GM23338 (cell line): Measurements from ENCODE around the gene APIP. TPM values are rescaled to one million over a fixed set of nuclear protein-coding genes. Genes with fewer than 3 reads are reported as not detected.
"Not testable (repeated sequence)": the region's sequence is repeated elsewhere in the genome, so short reads cannot be mapped to it uniquely, and the experiment has no call there.

ENCODE experiments used
- ATAC-seq: fragments of 200-7000 bp; cut with Tn5 transposase; 3 replicates; pipeline ENCODE4 v1.9.1; 2020
- DNase-seq: peaks from one replicate; pipeline ENCODE4 v3.0.0-alpha.2; 2015; ENCODE audit warnings: low spot score
- H2AFZ ChIP-seq: fragments of 200-600 bp; sonication (generic); 2 replicates; pipeline ENCODE4 v1.8.0; 2016; ENCODE audit warnings: antibody characterized with exemption, mild to moderate bottlenecking, moderate library complexity
- H3F3A ChIP-seq: fragments of 200-600 bp; sonication (generic); replicated peaks from 2 replicates; pipeline ENCODE4 v1.8.0; 2017; ENCODE audit warnings: antibody characterized with exemption, mixed run types, low read depth
- H3K27ac ChIP-seq: fragments of 200-600 bp; sonication (generic); 2 replicates; pipeline ENCODE4 v1.6.1; 2016; ENCODE audit warnings: low read depth
- H3K27me3 ChIP-seq: fragments of 200-600 bp; sonication (generic); 2 replicates; pipeline ENCODE4 v1.8.0; 2016; ENCODE audit warnings: mild to moderate bottlenecking, mixed run types, moderate library complexity; ENCODE audit not compliant: insufficient read depth
- H3K36me3 ChIP-seq: fragments of 200-600 bp; sonication (generic); 2 replicates; pipeline ENCODE4 v1.8.0; 2016; ENCODE audit warnings: mild to moderate bottlenecking; ENCODE audit not compliant: insufficient read depth
- H3K4me1 ChIP-seq: fragments of 200-600 bp; sonication (generic); 2 replicates; pipeline ENCODE4 v1.8.0; 2016; ENCODE audit warnings: mild to moderate bottlenecking, moderate library complexity; ENCODE audit not compliant: insufficient read depth
- H3K4me2 ChIP-seq: fragments of 200-600 bp; sonication (generic); 2 replicates; pipeline ENCODE4 v1.7.1; 2017; ENCODE audit warnings: mixed run types
- H3K4me3 ChIP-seq: fragments of 200-600 bp; sonication (generic); 2 replicates; pipeline ENCODE4 v1.6.1; 2016; ENCODE audit warnings: mixed run types
- H3K79me2 ChIP-seq: fragments of 200-600 bp; sonication (generic); replicated peaks from 2 replicates; pipeline ENCODE4 v1.8.0; 2017; ENCODE audit warnings: mild to moderate bottlenecking; ENCODE audit not compliant: insufficient read depth
- H3K9me2 ChIP-seq: fragments of 200-600 bp; sonication (generic); 2 replicates; pipeline ENCODE4 v1.8.0; 2017; ENCODE audit not compliant: insufficient read depth
- H4K20me1 ChIP-seq: fragments of 200-600 bp; sonication (generic); replicated peaks from 2 replicates; pipeline ENCODE4 v1.8.0; 2017; ENCODE audit warnings: mild to moderate bottlenecking; ENCODE audit not compliant: insufficient read depth
- H3K27ac Mint-ChIP-seq: 2 replicates; pipeline ENCODE4 v1.8.0; 2020; ENCODE audit warnings: inconsistent platforms, mild to moderate bottlenecking, moderate library complexity, mixed read lengths
- H3K27me3 Mint-ChIP-seq: 3 replicates; pipeline ENCODE4 v1.8.0; 2022; ENCODE audit warnings: low read depth, mild to moderate bottlenecking, moderate library complexity, mixed read lengths, inconsistent platforms; ENCODE audit not compliant: insufficient read depth, poor library complexity
- H3K36me3 Mint-ChIP-seq: 3 replicates; pipeline ENCODE4 v1.8.0; 2021; ENCODE audit warnings: low read depth, mild to moderate bottlenecking, inconsistent platforms, moderate library complexity, mixed read lengths
- H3K4me1 Mint-ChIP-seq: 3 replicates; pipeline ENCODE4 v1.8.0; 2020; ENCODE audit warnings: mild to moderate bottlenecking, inconsistent platforms, mixed read lengths
- H3K4me3 Mint-ChIP-seq: 3 replicates; pipeline ENCODE4 v1.8.0; 2021; ENCODE audit warnings: moderate library complexity, mild to moderate bottlenecking, inconsistent platforms, mixed read lengths
- H3K9me3 Mint-ChIP-seq: 3 replicates; pipeline ENCODE4 v1.8.0; 2020; ENCODE audit warnings: moderate library complexity, mild to moderate bottlenecking, inconsistent platforms, mixed read lengths
- CREB1 ChIP-seq: fragments of 250-450 bp; sonication (Bioruptor Pico); IDR thresholded peaks from 2 replicates; pipeline ENCODE4 v1.5.0; 2020; ENCODE audit warnings: low read depth, mild to moderate bottlenecking, moderate library complexity
- EZH2phosphoT487 ChIP-seq: fragments of 200-600 bp; sonication (generic); IDR thresholded peaks from one replicate; pipeline ENCODE4 v1.8.1; 2018; ENCODE audit warnings: antibody characterized with exemption; ENCODE audit not compliant: unreplicated experiment
- POLR2AphosphoS5 ChIP-seq: IDR thresholded peaks from 2 replicates; pipeline ENCODE4 v1.6.1; 2016; ENCODE audit warnings: antibody characterized with exemption, low read depth
- STAT1 ChIP-seq: IDR thresholded peaks from one replicate; pipeline ENCODE4 v1.6.1; 2016; ENCODE audit warnings: antibody characterized with exemption; ENCODE audit not compliant: unreplicated experiment
- polyA plus RNA-seq: library from polyadenylated mRNA; unstranded; fragments of >200 nt; fragmentation: Nextera tagmentation; extraction: Ambion mirVana; gene quantifications from 2 replicates; pipeline ENCODE4 v1.2.1, GENCODE V29; 2016
- total RNA-seq: library from RNA; depleted of rRNA; stranded (reverse); fragments of >200 nt; shearing (Covaris generic); gene quantifications from 2 replicates; pipeline ENCODE4 v1.2.3, GENCODE V29; 2014
- TF ChIP-seq, protein P1 (sequence below): IDR thresholded peaks from 2 replicates; pipeline ENCODE4 v1.6.1; 2016; ENCODE audit warnings: antibody characterized with exemption
- TF ChIP-seq, protein P2 (sequence below), 2 experiments: fragments of 200-600 bp in 1 of 2; sonication (generic) in 1 of 2; conservative IDR thresholded peaks; 2 replicates each; pipeline versions ENCODE4 v1.5.1 to v1.6.1; 2016 to 2017; ENCODE audit warnings: antibody characterized with exemption in 2 of 2, low read depth in 2 of 2, mild to moderate bottlenecking in 2 of 2, moderate library complexity in 1 of 2
- TF ChIP-seq, protein P3 (sequence below): fragments of 250-450 bp; sonication (Bioruptor Pico); IDR thresholded peaks from 2 replicates; pipeline ENCODE4 v1.5.0; 2020; ENCODE audit warnings: mild to moderate bottlenecking, moderate library complexity

APIP gene
- total and polyA plus RNA-seq, 2 experiments from 2014 or later = 35.7 to 50.3 TPM

DNA sequence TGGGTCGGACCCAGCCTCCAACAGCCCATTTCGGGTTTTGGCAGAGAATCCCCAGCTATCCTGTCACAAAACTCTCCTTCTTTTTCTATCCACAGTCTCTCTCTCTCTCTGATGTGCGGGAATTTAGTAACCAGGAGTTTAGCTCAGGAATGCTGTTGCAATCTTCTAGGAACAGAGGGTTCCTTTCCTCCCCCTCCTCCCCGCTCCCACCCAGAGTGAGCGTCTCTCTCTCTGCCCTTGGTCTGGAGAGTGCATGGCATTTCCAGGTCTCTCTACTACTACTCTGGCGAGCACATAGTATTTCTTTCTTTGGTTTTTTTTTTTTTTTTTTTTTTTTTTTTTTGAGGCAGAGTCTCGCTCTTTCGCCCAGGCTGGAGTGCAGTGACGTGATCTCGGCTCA lies 17.7 kb downstream of the APIP start:
- no peaks in the 10 kb centered on the region for H3K9me2 ChIP-seq
- no peak overlapping the region for H3K27ac ChIP-seq
- H3F3A ChIP-seq = no peaks in the 10 kb centered on the region
- peaks cover 37% of the 10 kb centered on the region; the same call in 1 of the 2 replicates for H3K79me2 ChIP-seq
- no peaks in the 10 kb centered on the region; the same call in 1 of the 2 replicates for H4K20me1 ChIP-seq
- Mint-ChIP-seq H3K36me3 (peaks cover 68% of the 10 kb centered on the region), H3K9me3 (peaks cover 55% of the 10 kb centered on the region), H3K4me3 (no peak overlapping the region), H3K27ac (no peak overlapping the region), H3K27me3 (no peaks in the 10 kb centered on the region), H3K4me1 (no peaks in the 10 kb centered on the region)
- no peaks in the 10 kb centered on the region for H3K4me1 ChIP-seq
- TF ChIP-seq STAT1 = no peak
- TF ChIP-seq CREB1 (CRISPR knock-in tag) = no peak
- no peak for TF ChIP-seq EZH2phosphoT487
- TF ChIP-seq POLR2AphosphoS5 = no peak
- TF ChIP-seq, protein P1, sequence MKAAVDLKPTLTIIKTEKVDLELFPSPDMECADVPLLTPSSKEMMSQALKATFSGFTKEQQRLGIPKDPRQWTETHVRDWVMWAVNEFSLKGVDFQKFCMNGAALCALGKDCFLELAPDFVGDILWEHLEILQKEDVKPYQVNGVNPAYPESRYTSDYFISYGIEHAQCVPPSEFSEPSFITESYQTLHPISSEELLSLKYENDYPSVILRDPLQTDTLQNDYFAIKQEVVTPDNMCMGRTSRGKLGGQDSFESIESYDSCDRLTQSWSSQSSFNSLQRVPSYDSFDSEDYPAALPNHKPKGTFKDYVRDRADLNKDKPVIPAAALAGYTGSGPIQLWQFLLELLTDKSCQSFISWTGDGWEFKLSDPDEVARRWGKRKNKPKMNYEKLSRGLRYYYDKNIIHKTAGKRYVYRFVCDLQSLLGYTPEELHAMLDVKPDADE = no peak
- H3K36me3 ChIP-seq = peaks cover 7% of the 10 kb centered on the region; the same call in 1 of the 2 replicates
- no peak overlapping the region for H2AFZ ChIP-seq
- no peak overlapping the region for H3K4me3 ChIP-seq
- H3K27me3 ChIP-seq = no peaks in the 10 kb centered on the region
- DNase-seq (no peak), ATAC-seq (no peak)
- no peak overlapping the region for H3K4me2 ChIP-seq

DNA sequence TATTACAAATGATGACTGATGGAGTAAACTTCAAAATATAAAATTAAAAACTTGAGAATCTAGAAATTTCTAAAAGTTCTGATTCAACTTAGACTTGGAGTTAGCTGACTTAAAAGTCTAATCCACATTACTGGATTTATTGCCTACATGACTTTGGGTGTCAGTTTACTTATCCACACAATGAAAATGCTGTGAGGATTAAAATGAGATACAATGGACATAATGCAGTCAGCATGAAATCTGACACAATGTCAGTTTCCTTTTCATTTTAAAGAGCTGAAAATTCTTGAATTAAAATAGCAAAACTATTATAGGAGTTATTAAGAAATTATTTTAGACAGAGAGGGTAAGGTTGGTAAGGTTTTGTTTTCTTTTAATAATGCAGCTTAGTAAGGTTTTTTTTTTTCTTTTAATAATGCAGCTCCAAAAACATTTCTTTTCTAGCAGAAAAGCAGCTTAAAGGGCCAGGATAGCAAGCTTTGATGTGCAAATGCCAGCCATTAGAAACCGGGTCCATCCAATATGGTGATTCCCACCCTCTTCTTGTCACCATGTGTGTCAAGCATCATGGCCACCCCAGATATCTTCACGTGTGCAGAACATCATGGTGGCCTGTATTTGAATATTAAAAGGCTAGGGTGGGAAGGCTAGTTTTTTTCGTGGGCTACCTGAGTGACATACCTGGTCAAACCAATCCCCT lies 18.9 kb downstream of the APIP start:
- Histone ChIP-seq H3K9me2 (no peaks in the 10 kb centered on the region), H3K27ac (no peak overlapping the region), H3K4me1 (no peaks in the 10 kb centered on the region), H3K79me2 (peaks cover 30% of the 10 kb centered on the region; the same call in 1 of the 2 replicates), H4K20me1 (no peaks in the 10 kb centered on the region; the same call in 1 of the 2 replicates), H3K4me3 (no peak overlapping the region), H3K36me3 (peaks cover 7% of the 10 kb centered on the region; the same call in 1 of the 2 replicates), H2AFZ (no peak overlapping the region), H3K27me3 (no peaks in the 10 kb centered on the region), H3K4me2 (no peak overlapping the region), H3F3A (no peaks in the 10 kb centered on the region)
- Mint-ChIP-seq H3K27ac (no peak overlapping the region), H3K36me3 (peaks cover 59% of the 10 kb centered on the region), H3K9me3 (peaks cover 55% of the 10 kb centered on the region), H3K4me3 (no peak overlapping the region), H3K27me3 (no peaks in the 10 kb centered on the region), H3K4me1 (no peaks in the 10 kb centered on the region)
- DNase-seq (no peak), ATAC-seq (no peak)
- TF ChIP-seq, protein P2, sequence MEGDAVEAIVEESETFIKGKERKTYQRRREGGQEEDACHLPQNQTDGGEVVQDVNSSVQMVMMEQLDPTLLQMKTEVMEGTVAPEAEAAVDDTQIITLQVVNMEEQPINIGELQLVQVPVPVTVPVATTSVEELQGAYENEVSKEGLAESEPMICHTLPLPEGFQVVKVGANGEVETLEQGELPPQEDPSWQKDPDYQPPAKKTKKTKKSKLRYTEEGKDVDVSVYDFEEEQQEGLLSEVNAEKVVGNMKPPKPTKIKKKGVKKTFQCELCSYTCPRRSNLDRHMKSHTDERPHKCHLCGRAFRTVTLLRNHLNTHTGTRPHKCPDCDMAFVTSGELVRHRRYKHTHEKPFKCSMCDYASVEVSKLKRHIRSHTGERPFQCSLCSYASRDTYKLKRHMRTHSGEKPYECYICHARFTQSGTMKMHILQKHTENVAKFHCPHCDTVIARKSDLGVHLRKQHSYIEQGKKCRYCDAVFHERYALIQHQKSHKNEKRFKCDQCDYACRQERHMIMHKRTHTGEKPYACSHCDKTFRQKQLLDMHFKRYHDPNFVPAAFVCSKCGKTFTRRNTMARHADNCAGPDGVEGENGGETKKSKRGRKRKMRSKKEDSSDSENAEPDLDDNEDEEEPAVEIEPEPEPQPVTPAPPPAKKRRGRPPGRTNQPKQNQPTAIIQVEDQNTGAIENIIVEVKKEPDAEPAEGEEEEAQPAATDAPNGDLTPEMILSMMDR (conservative IDR thresholded peaks at IDR 0.05; ENCODE audit: low read depth in 2 of 2) = no peak
- TF ChIP-seq, protein P3, sequence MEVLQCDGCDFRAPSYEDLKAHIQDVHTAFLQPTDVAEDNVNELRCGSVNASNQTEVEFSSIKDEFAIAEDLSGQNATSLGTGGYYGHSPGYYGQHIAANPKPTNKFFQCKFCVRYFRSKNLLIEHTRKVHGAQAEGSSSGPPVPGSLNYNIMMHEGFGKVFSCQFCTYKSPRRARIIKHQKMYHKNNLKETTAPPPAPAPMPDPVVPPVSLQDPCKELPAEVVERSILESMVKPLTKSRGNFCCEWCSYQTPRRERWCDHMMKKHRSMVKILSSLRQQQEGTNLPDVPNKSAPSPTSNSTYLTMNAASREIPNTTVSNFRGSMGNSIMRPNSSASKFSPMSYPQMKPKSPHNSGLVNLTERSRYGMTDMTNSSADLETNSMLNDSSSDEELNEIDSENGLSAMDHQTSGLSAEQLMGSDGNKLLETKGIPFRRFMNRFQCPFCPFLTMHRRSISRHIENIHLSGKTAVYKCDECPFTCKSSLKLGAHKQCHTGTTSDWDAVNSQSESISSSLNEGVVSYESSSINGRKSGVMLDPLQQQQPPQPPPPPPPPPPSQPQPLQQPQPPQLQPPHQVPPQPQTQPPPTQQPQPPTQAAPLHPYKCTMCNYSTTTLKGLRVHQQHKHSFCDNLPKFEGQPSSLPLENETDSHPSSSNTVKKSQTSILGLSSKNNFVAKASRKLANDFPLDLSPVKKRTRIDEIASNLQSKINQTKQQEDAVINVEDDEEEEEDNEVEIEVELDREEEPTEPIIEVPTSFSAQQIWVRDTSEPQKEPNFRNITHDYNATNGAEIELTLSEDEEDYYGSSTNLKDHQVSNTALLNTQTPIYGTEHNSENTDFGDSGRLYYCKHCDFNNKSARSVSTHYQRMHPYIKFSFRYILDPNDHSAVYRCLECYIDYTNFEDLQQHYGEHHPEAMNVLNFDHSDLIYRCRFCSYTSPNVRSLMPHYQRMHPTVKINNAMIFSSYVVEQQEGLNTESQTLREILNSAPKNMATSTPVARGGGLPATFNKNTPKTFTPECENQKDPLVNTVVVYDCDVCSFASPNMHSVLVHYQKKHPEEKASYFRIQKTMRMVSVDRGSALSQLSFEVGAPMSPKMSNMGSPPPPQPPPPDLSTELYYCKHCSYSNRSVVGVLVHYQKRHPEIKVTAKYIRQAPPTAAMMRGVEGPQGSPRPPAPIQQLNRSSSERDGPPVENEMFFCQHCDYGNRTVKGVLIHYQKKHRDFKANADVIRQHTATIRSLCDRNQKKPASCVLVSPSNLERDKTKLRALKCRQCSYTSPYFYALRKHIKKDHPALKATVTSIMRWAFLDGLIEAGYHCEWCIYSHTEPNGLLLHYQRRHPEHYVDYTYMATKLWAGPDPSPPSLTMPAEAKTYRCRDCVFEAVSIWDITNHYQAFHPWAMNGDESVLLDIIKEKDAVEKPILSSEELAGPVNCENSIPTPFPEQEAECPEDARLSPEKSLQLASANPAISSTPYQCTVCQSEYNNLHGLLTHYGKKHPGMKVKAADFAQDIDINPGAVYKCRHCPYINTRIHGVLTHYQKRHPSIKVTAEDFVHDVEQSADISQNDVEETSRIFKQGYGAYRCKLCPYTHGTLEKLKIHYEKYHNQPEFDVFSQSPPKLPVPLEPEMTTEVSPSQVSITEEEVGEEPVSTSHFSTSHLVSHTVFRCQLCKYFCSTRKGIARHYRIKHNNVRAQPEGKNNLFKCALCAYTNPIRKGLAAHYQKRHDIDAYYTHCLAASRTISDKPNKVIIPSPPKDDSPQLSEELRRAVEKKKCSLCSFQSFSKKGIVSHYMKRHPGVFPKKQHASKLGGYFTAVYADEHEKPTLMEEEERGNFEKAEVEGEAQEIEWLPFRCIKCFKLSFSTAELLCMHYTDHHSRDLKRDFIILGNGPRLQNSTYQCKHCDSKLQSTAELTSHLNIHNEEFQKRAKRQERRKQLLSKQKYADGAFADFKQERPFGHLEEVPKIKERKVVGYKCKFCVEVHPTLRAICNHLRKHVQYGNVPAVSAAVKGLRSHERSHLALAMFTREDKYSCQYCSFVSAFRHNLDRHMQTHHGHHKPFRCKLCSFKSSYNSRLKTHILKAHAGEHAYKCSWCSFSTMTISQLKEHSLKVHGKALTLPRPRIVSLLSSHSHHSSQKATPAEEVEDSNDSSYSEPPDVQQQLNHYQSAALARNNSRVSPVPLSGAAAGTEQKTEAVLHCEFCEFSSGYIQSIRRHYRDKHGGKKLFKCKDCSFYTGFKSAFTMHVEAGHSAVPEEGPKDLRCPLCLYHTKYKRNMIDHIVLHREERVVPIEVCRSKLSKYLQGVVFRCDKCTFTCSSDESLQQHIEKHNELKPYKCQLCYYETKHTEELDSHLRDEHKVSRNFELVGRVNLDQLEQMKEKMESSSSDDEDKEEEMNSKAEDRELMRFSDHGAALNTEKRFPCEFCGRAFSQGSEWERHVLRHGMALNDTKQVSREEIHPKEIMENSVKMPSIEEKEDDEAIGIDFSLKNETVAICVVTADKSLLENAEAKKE (CRISPR knock-in tag) = no peak

DNA sequence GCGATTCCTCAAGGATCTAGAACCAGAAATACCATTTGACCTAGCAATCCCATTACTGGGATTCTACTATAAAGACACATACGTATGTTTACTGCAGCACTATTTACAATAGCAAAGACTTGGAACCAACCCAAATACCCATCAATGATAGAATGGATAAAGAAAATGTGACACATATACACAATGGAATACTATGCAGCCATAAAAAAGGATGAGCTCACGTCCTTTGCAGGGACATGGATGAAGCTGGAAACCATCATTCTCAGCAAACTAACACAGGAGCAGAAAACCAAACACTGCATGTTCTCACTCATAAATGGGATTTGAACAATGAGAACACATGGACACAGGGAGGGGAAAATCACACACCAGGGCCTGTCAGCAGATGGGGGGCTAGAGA lies 20.0 kb downstream of the APIP start:
- DNase-seq, H3K27ac ChIP-seq, H3F3A ChIP-seq, H3K4me2 ChIP-seq, H4K20me1 ChIP-seq, H3K27me3 Mint-ChIP-seq, H2AFZ ChIP-seq, H3K4me1 ChIP-seq, ATAC-seq, H3K4me3 ChIP-seq, H3K27me3 ChIP-seq, H3K4me3 Mint-ChIP-seq, H3K4me1 Mint-ChIP-seq, H3K9me2 ChIP-seq, H3K27ac Mint-ChIP-seq, H3K36me3 ChIP-seq: not testable (repeated sequence)
- peaks cover 49% of the 10 kb centered on the region for H3K9me3 Mint-ChIP-seq
- peaks cover 50% of the 10 kb centered on the region for H3K36me3 Mint-ChIP-seq
- peaks cover 25% of the 10 kb centered on the region; the same call in 1 of the 2 replicates for H3K79me2 ChIP-seq
